ENCODE results near the gene HIPK2.

DNA sequence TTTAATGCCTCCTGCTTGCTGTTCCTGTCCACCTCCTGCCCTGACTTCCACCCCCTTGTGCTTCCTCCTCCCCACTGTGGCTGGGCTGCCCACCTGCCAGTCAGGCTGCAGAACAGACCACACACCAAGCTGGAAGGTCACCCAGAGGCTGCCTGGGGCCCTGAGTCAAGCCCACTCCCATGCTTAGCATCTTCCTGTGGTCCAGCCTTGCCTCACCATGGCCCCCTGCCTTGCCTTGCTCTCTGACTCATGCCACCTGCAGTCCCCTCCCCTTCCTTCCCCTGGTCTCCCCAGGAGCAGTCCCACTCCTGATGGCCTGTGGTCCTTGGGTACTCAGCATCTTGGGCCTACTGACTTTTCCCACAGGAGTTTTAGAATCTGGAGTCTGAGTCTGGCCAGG is 252.0 kb downstream of the HIPK2 start:
- no peak for TF ChIP-seq CTCF (IDR thresholded peaks at IDR 0.05; ENCODE audit: poor library complexity)
- no peak for TF ChIP-seq EZH2 (IDR thresholded peaks at IDR 0.05; ENCODE audit: borderline replicate concordance)

All from hepatocyte (in vitro differentiated cells).